ENCODE data around the gene SPATA2L. TPM values are rescaled to one million over a fixed set of nuclear protein-coding genes. Genes with fewer than 3 reads are reported as not detected.

The SPATA2L gene
- total RNA-seq, 1 donor from 2014 or later, result 9.5 TPM

DNA sequence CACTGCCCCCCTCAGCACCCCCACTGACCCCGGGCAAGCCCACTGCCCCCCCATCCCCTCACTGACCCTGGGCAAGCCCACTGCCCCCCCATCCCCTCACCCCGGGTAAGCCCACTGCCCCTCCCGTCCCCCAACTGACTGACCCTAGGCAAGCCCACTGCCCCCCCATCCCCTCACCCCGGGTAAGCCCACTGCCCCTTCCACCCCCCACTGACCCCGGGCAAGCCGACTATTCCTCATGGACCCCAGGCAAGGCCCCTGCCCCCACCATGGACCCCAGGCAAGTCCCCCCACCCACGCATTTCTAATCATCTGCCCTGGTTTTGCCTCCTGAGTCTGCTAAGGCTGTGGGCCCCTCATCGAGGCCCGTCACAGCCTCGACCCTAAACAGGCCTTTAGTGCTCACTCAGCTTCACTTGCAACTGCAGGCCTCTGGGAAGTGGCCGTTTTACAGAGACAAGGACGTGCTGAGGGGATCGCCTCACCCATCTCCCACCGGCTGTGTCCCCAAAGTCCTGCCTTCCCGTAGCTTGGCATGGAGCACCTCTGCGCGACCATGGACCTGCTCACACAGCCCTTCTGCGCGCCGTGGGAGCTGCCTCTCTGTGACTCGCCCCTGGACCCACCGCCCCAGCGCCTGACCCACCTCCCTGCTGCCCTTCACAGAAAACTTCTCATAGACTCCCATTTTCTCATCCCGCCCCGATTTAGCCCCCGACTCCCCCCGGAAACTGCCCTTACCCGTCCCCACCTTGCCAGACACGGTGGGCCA is 15.6 kb upstream of the SPATA2L start:
- Mint-ChIP-seq H3K27me3 (ENCODE audit: unreplicated experiment) (no peaks in the 10 kb centered on the region), H3K4me1 (ENCODE audit: unreplicated experiment) (peaks cover 11% of the 10 kb centered on the region), H3K27ac (ENCODE audit: unreplicated experiment) (no peak overlapping the region), H3K4me3 (ENCODE audit: unreplicated experiment) (no peak overlapping the region), H3K36me3 (ENCODE audit: unreplicated experiment) (peaks cover 3% of the 10 kb centered on the region), H3K9me3 (ENCODE audit: unreplicated experiment) (no peaks in the 10 kb centered on the region)
- no peak for DNase-seq (ENCODE audit: extremely low spot score, unreplicated experiment)
- TF ChIP-seq CTCF (IDR thresholded peaks at IDR 0.05), result no peak

DNA sequence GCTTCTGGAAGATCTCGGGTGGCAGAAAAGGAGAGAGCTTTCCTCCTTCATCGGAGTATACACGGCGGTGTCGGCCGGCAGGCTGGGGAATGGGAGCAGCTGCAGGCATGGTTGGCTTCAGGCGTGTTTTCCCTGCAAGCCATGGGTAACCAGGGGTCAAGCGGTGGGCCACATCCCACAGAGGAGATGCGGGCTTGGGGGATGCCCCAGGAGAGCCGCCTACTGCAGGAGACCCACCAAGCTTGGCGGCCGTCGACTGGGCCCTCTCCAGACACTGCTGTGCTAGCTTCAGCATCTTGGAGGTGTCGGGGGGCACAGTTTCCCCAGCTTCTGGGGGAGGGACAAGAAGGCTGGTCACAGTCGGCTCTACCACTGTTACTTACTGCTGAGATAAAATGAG is 15.0 kb upstream of the SPATA2L start:
- Mint-ChIP-seq H3K4me3 (ENCODE audit: unreplicated experiment) (no peak overlapping the region), H3K27ac (ENCODE audit: unreplicated experiment) (no peak overlapping the region), H3K9me3 (ENCODE audit: unreplicated experiment) (no peaks in the 10 kb centered on the region), H3K27me3 (ENCODE audit: unreplicated experiment) (no peaks in the 10 kb centered on the region), H3K36me3 (ENCODE audit: unreplicated experiment) (peaks cover 3% of the 10 kb centered on the region), H3K4me1 (ENCODE audit: unreplicated experiment) (peaks cover 11% of the 10 kb centered on the region)
- no peak for TF ChIP-seq CTCF (IDR thresholded peaks at IDR 0.05)
- no peak for DNase-seq (ENCODE audit: extremely low spot score, unreplicated experiment)

DNA sequence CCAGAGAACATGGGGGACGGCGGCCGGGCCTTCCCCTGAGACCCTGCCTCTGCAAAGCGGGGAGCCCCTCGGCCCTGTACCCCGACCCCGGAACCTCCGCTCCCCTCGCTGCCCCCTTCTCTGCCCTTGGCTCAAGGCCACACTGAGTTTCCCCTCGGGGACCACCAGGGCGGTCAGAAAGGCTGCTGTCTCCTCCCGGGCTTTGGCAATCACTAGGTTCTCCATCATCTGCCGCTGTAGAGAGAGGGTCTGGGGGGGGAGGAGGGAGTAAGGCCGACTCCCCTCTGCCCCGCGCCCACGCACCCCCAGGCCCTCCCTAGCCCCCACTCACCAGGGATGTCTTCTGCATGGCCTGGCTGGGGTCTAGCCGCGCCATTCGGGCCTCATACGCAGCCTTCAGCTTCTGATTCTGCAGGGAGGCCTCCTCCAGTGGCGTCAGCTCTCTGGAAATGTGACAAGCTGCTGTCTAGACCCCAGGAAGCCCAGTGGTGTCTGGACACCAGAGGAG is 10.8 kb upstream of the SPATA2L start:
- Mint-ChIP-seq H3K4me3 (ENCODE audit: unreplicated experiment) (no peak overlapping the region), H3K36me3 (ENCODE audit: unreplicated experiment) (peaks cover 3% of the 10 kb centered on the region), H3K9me3 (ENCODE audit: unreplicated experiment) (no peaks in the 10 kb centered on the region), H3K4me1 (ENCODE audit: unreplicated experiment) (no peaks in the 10 kb centered on the region), H3K27ac (ENCODE audit: unreplicated experiment) (no peak overlapping the region), H3K27me3 (ENCODE audit: unreplicated experiment) (no peaks in the 10 kb centered on the region)
- no peak for DNase-seq (ENCODE audit: extremely low spot score, unreplicated experiment)
- no peak for TF ChIP-seq CTCF (IDR thresholded peaks at IDR 0.05)

GRCh38 chr16:89711601-89712273 is 10.2 kb upstream of the SPATA2L start:
- Mint-ChIP-seq H3K4me3 (ENCODE audit: unreplicated experiment) (no peak overlapping the region), H3K9me3 (ENCODE audit: unreplicated experiment) (no peaks in the 10 kb centered on the region), H3K36me3 (ENCODE audit: unreplicated experiment) (peaks cover 3% of the 10 kb centered on the region), H3K27ac (ENCODE audit: unreplicated experiment) (no peak overlapping the region), H3K27me3 (ENCODE audit: unreplicated experiment) (no peaks in the 10 kb centered on the region), H3K4me1 (ENCODE audit: unreplicated experiment) (no peaks in the 10 kb centered on the region)
- DNase-seq (ENCODE audit: extremely low spot score, unreplicated experiment), result no peak
- TF ChIP-seq CTCF (IDR thresholded peaks at IDR 0.05), result no peak

All from osteocyte (in vitro differentiated cells).